SK-N-SH (cell line): Measurements from ENCODE around the gene REELD1. TPM values are rescaled to one million over a fixed set of nuclear protein-coding genes. Genes with fewer than 3 reads are reported as not detected.

ENCODE experiments used
- CTCF ChIA-PET: fragments of 300-600, 350-600 bp; formaldehyde crosslinking; extraction: SDS; loops from one replicate; lab custom pipeline; 2021; lab: Yijun Ruan, JAX
- POLR2A ChIA-PET: fragments of 350-600 bp; sonication (Branson Sonifier 250); formaldehyde crosslinking; extraction: SDS; loops from one replicate; lab custom pipeline; 2020; ENCODE audit warnings: antibody characterized with exemption, inconsistent platforms; lab: Yijun Ruan, JAX
- DNase-seq: peaks from one replicate; pipeline ENCODE4 v3.0.0; 2012
- H2AFZ ChIP-seq: fragments of 200-600 bp; sonication (generic); 2 replicates; pipeline ENCODE4 v1.8.1; 2016; ENCODE audit warnings: antibody characterized with exemption, mild to moderate bottlenecking, low read depth
- H3F3A ChIP-seq: fragments of 200-600 bp; sonication (generic); replicated peaks from 2 replicates; pipeline ENCODE3; 2016; ENCODE audit warnings: antibody characterized with exemption, mild to moderate bottlenecking; ENCODE audit not compliant: insufficient read depth
- H3K27ac ChIP-seq, 2 experiments: fragments of 200-500 bp in 1 of 2; fragments of 200-600 bp in 1 of 2; sonication (Bioruptor generic) in 1 of 2; sonication (generic), shearing (Covaris generic) in 1 of 2; 2 replicates each; pipeline versions ENCODE4 v1.5.1 to v1.6.1; 2014 to 2016; ENCODE audit warnings: low read depth in 2 of 2, inconsistent platforms in 1 of 2, low read length in 1 of 2, mild to moderate bottlenecking in 1 of 2, mixed read lengths in 1 of 2
- H3K27me3 ChIP-seq: fragments of 200-600 bp; sonication (generic), shearing (Covaris generic); 2 replicates; pipeline ENCODE4 v1.6.1; 2016; ENCODE audit warnings: mixed run types; ENCODE audit not compliant: insufficient read depth
- H3K36me3 ChIP-seq, 2 experiments: fragments of 200-500 bp in 1 of 2; fragments of 200-600 bp in 1 of 2; sonication (Bioruptor generic) in 1 of 2; sonication (generic) in 1 of 2; replicated peaks in 1 of 2; 2 replicates each; pipeline versions ENCODE3 to v1.5.1; 2014 to 2016; ENCODE audit warnings: low read length in 1 of 2, mild to moderate bottlenecking in 1 of 2; ENCODE audit not compliant: insufficient read depth in 2 of 2, control insufficient read depth in 1 of 2
- H3K4me1 ChIP-seq, 2 experiments: fragments of 200-500 bp in 1 of 2; fragments of 200-600 bp in 1 of 2; sonication (Bioruptor generic) in 1 of 2; sonication (generic), shearing (Covaris generic) in 1 of 2; 2 replicates each; pipeline versions ENCODE4 v1.5.1 to v1.6.1; 2014 to 2016; ENCODE audit warnings: low read depth in 1 of 2, low read length in 1 of 2, mixed run types in 1 of 2; ENCODE audit not compliant: insufficient read depth in 2 of 2, control insufficient read depth in 1 of 2
- H3K4me2 ChIP-seq: fragments of 200-600 bp; sonication (generic), shearing (Covaris generic); 2 replicates; pipeline ENCODE4 v1.6.1; 2017; ENCODE audit warnings: mixed run types
- H3K4me3 ChIP-seq, 2 experiments: fragments of 200-500 bp in 1 of 2; fragments of 200-600 bp in 1 of 2; sonication (Bioruptor generic) in 1 of 2; sonication (generic), shearing (Covaris generic) in 1 of 2; 2 replicates each; pipeline versions ENCODE4 v1.5.1 to v1.8.1; 2014 to 2016; ENCODE audit warnings: low read depth in 2 of 2, inconsistent platforms in 1 of 2, low read length in 1 of 2, mild to moderate bottlenecking in 1 of 2, mixed read lengths in 1 of 2, moderate library complexity in 1 of 2
- H3K79me2 ChIP-seq: fragments of 200-600 bp; sonication (generic); 2 replicates; pipeline ENCODE4 v1.8.1; 2017; ENCODE audit warnings: mild to moderate bottlenecking; ENCODE audit not compliant: insufficient read depth
- H3K9ac ChIP-seq: fragments of 200-600 bp; sonication (generic); 2 replicates; pipeline ENCODE4 v1.6.1; 2017; ENCODE audit warnings: mixed run types
- H3K9me2 ChIP-seq: fragments of 200-600 bp; sonication (generic); 2 replicates; pipeline ENCODE4 v1.6.1; 2017; ENCODE audit warnings: mixed run types
- H3K9me3 ChIP-seq: fragments of 200-600 bp; sonication (generic); 2 replicates; pipeline ENCODE4 v1.6.1; 2017; ENCODE audit warnings: mixed run types, mild to moderate bottlenecking, moderate library complexity
- H4K20me1 ChIP-seq: fragments of 200-600 bp; sonication (generic); 2 replicates; pipeline ENCODE4 v1.6.1; 2017; ENCODE audit warnings: mild to moderate bottlenecking, mixed run types; ENCODE audit not compliant: insufficient read depth
- CHD2 ChIP-seq: fragments of 150-350 bp; IDR thresholded peaks from 2 replicates; pipeline ENCODE4 v1.6.1; 2018; ENCODE audit warnings: low read length; ENCODE audit not compliant: partially characterized antibody
- EZH2phosphoT487 ChIP-seq: fragments of 200-600 bp; sonication (generic); IDR thresholded peaks from 2 replicates; pipeline ENCODE4 v1.6.1; 2017; ENCODE audit warnings: low read depth, mixed run types, mild to moderate bottlenecking, antibody characterized with exemption, moderate library complexity, borderline replicate concordance
- FOSL2 ChIP-seq: IDR thresholded peaks from 2 replicates; pipeline ENCODE4 v1.4.0; 2012; ENCODE audit warnings: low read depth, mild to moderate bottlenecking, moderate library complexity, borderline replicate concordance
- FOXJ3 ChIP-seq: sonication (generic); formaldehyde crosslinking; IDR thresholded peaks from 2 replicates; pipeline ENCODE4 v1.5.1; 2020; ENCODE audit warnings: mild to moderate bottlenecking, missing genetic modification reagents
- FOXM1 ChIP-seq: IDR thresholded peaks from 2 replicates; pipeline ENCODE4 v1.4.0; 2012; ENCODE audit warnings: low read depth, mild to moderate bottlenecking
- GABPA ChIP-seq: IDR thresholded peaks from 2 replicates; pipeline ENCODE4 v1.4.0; 2012; ENCODE audit warnings: low read depth, mild to moderate bottlenecking
- IRF3 ChIP-seq: fragments of 150-350 bp; IDR thresholded peaks from 2 replicates; pipeline ENCODE4 v1.6.1; 2016; ENCODE audit warnings: mild to moderate bottlenecking, low read depth, low read length
- MAX ChIP-seq: IDR thresholded peaks from 2 replicates; pipeline ENCODE4 v1.4.0; 2012; ENCODE audit warnings: low read depth
- MEF2A ChIP-seq: IDR thresholded peaks from 2 replicates; pipeline ENCODE4 v1.4.0; 2012; ENCODE audit warnings: low read depth, borderline replicate concordance
- MXI1 ChIP-seq: IDR thresholded peaks from 2 replicates; pipeline ENCODE4 v1.6.1; 2012; ENCODE audit warnings: mild to moderate bottlenecking, low read depth, low read length, improper control_type of control experiment
- POLR2AphosphoS5 ChIP-seq: IDR thresholded peaks from 2 replicates; pipeline ENCODE4 v1.6.1; 2012; ENCODE audit warnings: low read depth, low read length
- RAD21 ChIP-seq: IDR thresholded peaks from 2 replicates; pipeline ENCODE4 v1.6.1; 2012; ENCODE audit warnings: mild to moderate bottlenecking, low read length
- RCOR1 ChIP-seq: fragments of 150-350 bp; IDR thresholded peaks from 2 replicates; pipeline ENCODE4 v1.6.1; 2017; ENCODE audit warnings: antibody characterized with exemption, low read length
- RXRA ChIP-seq: IDR thresholded peaks from 2 replicates; pipeline ENCODE4 v1.4.0; 2012; ENCODE audit warnings: low read depth, mild to moderate bottlenecking, borderline replicate concordance
- SIN3A ChIP-seq: IDR thresholded peaks from 2 replicates; pipeline ENCODE4 v1.6.1; 2012; ENCODE audit warnings: low read depth, mild to moderate bottlenecking, low read length, moderate library complexity, borderline replicate concordance
- SMC3 ChIP-seq: IDR thresholded peaks from 2 replicates; pipeline ENCODE4 v1.6.1; 2012; ENCODE audit warnings: low read depth, low read length, improper control_type of control experiment
- TAF1 ChIP-seq: IDR thresholded peaks from 2 replicates; pipeline ENCODE4 v1.6.1; 2012; ENCODE audit warnings: low read depth, mild to moderate bottlenecking, low read length, moderate library complexity, borderline replicate concordance
- TCF12 ChIP-seq: IDR thresholded peaks from 2 replicates; pipeline ENCODE4 v1.4.0; 2012
- TEAD4 ChIP-seq: IDR thresholded peaks from 2 replicates; pipeline ENCODE4 v1.4.0; 2012; ENCODE audit warnings: mild to moderate bottlenecking, borderline replicate concordance; ENCODE audit not compliant: insufficient read depth
- YY1 ChIP-seq: IDR thresholded peaks from 2 replicates; pipeline ENCODE4 v1.4.0; 2012; ENCODE audit warnings: low read depth, mild to moderate bottlenecking
- ZBTB33 ChIP-seq: IDR thresholded peaks from 2 replicates; pipeline ENCODE4 v1.4.0; 2012; ENCODE audit warnings: low read depth, borderline replicate concordance
- WGBS: methylation state at CpG from one replicate; pipeline ENCODE4 v1.1.6; 2017; ENCODE audit warnings: low lambda C conversion rate; 5-methylcytosine and 5-hydroxymethylcytosine counted together
- polyA plus RNA-seq, 3 experiments: library from polyadenylated mRNA; depleted of rRNA; stranded (reverse); fragments of >200 nt; gene quantifications; 2 replicates each; pipeline ENCODE4 v1.2.3, GENCODE V29; 2012

Gene REELD1
- polyA plus RNA-seq, 1 of the 3 experiments (the other 2 are of a cell fraction): not detected

GRCh38 chr4:146193628-146194027 is 20.7 kb upstream of the REELD1 start:
- WGBS: 92% methylated on average over 5 of the region's 5 CpGs
- no peaks in the 10 kb centered on the region for H3K4me1 ChIP-seq
- no peaks in the 10 kb centered on the region for H3K9me3 ChIP-seq
- H3K27me3 ChIP-seq: no peaks in the 10 kb centered on the region
- no peak overlapping the region for H3K4me3 ChIP-seq
- H3F3A ChIP-seq: peaks cover 4% of the 10 kb centered on the region
- no peak for DNase-seq
- H4K20me1 ChIP-seq: no peaks in the 10 kb centered on the region
- H3K79me2 ChIP-seq: no peaks in the 10 kb centered on the region
- ChIA-PET CTCF (no interaction called here), POLR2A (no interaction called here)
- TF ChIP-seq TAF1: no peak
- TF ChIP-seq RAD21: no peak
- TF ChIP-seq FOXJ3 (CRISPR knock-in tag): no peak
- TF ChIP-seq CHD2: no peak
- no peak overlapping the region for H2AFZ ChIP-seq
- no peaks in the 10 kb centered on the region for H3K9me2 ChIP-seq
- no peak overlapping the region for H3K27ac ChIP-seq
- no peak overlapping the region for H3K4me2 ChIP-seq
- H3K36me3 ChIP-seq: peaks cover 28 to 30% of the 10 kb centered on the region in 2 experiments
- H3K9ac ChIP-seq: no peak overlapping the region

GRCh38 chr4:146194212-146194611 is 20.1 kb upstream of the REELD1 start:
- TF ChIP-seq IRF3: no peak
- no peak for TF ChIP-seq ZBTB33
- no peak for TF ChIP-seq GABPA
- no peak for TF ChIP-seq CHD2
- no peak for TF ChIP-seq RCOR1
- TF ChIP-seq TCF12: no peak
- no peak for TF ChIP-seq SMC3
- TF ChIP-seq POLR2AphosphoS5: no peak
- no peak for TF ChIP-seq FOXM1
- TF ChIP-seq EZH2phosphoT487: no peak
- TF ChIP-seq RXRA: no peak
- TF ChIP-seq SIN3A: no peak
- no peak for TF ChIP-seq MAX
- TF ChIP-seq FOSL2: no peak
- TF ChIP-seq MXI1: no peak
- no peak for TF ChIP-seq YY1
- no peak for TF ChIP-seq MEF2A
- no peak for TF ChIP-seq FOXJ3 (CRISPR knock-in tag)
- TF ChIP-seq TEAD4: no peak
- peaks cover 22 to 30% of the 10 kb centered on the region in 2 experiments for H3K36me3 ChIP-seq
- no peaks in the 10 kb centered on the region for H3K4me1 ChIP-seq
- no peak overlapping the region for H2AFZ ChIP-seq
- ChIA-PET CTCF (no interaction called here), POLR2A (no interaction called here)
- peaks cover 4% of the 10 kb centered on the region for H3F3A ChIP-seq
- no peak overlapping the region for H3K9ac ChIP-seq
- H3K27ac ChIP-seq: no peak overlapping the region
- H3K9me3 ChIP-seq: no peaks in the 10 kb centered on the region
- no peak overlapping the region for H3K4me3 ChIP-seq
- no peaks in the 10 kb centered on the region for H3K9me2 ChIP-seq
- H3K27me3 ChIP-seq: no peaks in the 10 kb centered on the region
- H3K79me2 ChIP-seq: no peaks in the 10 kb centered on the region
- no peaks in the 10 kb centered on the region for H4K20me1 ChIP-seq
- no peak for DNase-seq
- no peak overlapping the region for H3K4me2 ChIP-seq
